Dermis microvascular lymphatic vessel endothelial cell (primary cell): Measurements from ENCODE around the gene ZNF385B. TPM values are rescaled to one million over a fixed set of nuclear protein-coding genes. Genes with fewer than 3 reads are reported as not detected.
A peak's percentile ranks its signal among the peaks of the same experiment; 100 is the strongest.
"Not testable (repeated sequence)": the region's sequence is repeated elsewhere in the genome, so short reads cannot be mapped to it uniquely, and the experiment has no call there.

ENCODE experiments used
- DNase-seq, 2 donors: peaks; one replicate each; pipeline versions ENCODE4 v3.0.0 to v3.0.0-alpha.2; 2010; ENCODE audit warnings: low read depth in 2 of 2
- total RNA-seq: library from RNA; depleted of rRNA; stranded (reverse); fragments of >200 nt; gene quantifications from 2 replicates; pipeline ENCODE4 v1.2.1, GENCODE V29; 2014

Gene ZNF385B
- total RNA-seq, 1 donor from 2014 or later = not detected

- no peak for DNase-seq
These were observed 349.0 kb downstream of the ZNF385B start for GRCh38 chr2:179512281-179513035.

GRCh38 chr2:179511105-179511789, 350.2 kb downstream of the ZNF385B start:
- no peak for DNase-seq

- no peak for DNase-seq
These were observed 366.1 kb downstream of the ZNF385B start for GRCh38 chr2:179495315-179495714.

GRCh38 chr2:179488563-179488962, 372.8 kb downstream of the ZNF385B start:
- no peak for DNase-seq

DNA sequence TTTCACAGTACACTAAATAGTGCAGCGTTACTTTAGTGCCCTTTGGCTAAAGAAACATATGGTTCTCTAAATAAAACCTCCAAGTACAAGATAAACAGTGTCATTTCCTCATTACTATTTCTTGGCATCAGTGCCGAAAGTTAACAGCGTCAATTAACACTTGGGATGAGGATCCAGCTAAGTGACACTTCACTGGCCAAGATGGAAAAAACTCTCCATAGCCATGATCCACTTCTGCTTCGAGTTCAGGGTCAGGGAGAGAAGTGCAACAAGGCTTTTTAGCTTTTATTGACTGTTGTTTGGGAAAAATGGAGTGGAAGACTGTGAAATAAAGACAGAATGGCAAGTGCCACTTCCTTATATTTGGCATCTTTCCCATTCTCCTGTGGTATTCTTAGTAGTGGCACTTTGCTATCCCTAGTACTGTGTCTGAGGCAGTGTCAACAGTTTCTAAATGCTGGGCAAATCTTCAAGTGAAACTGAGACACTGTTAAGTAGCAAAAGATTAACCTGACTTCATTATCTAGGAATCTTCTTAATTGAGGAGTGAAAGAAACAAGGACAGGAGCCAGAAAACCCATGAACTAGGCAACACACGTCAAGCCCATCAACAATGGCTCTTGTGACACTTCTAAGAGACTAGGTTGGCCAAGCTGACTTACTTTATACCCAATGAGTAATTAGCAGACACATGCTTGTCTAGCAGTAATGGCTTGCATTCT, 374.2 kb downstream of the ZNF385B start:
- DNase-seq = peak in 1 of 2 donors; percentile 21

- DNase-seq = peak in 1 of 2 donors; percentile 41
These were observed 378.3 kb downstream of the ZNF385B start for GRCh38 chr2:179483131-179483530.

GRCh38 chr2:179479947-179480346, 381.5 kb downstream of the ZNF385B start:
- no peak for DNase-seq

DNA sequence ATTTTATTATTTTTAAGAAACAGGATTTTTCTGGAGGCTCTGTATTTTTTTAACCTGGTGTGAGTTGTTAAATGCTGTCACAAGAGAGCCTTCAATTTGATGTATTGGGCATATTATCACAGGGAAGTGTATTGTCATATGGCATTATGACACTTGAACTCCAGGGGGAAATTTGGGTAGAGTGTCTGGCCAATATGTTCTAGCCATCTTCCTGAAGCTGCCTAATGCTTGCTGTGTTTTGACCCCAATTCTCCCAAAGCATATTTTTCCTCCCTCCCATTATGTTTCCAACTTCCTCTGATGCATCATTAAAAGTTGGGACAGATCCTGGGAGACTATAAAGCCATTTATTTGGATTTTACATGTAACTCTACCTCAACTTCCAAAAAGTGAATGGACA, 382.6 kb downstream of the ZNF385B start:
- peak in 1 of 2 donors; percentile 16 for DNase-seq

DNA sequence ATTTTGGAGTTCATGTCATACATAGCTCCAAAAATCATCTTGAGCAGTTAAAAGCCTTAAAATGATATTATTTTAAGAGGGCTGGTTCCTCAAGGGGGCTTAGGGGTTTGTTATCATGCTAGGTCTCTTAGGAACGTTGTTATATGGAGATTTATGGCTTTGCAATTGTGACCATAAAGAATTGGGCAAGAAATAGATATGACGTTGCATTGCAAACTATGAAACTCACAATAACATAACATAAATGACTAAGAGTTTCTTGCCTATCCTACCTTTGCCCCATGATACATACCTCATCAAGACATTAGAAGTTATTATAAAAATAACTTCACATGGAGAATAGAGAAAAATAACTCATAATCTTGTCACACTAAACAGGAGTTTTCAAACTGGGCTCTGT, 390.4 kb downstream of the ZNF385B start:
- DNase-seq = no peak

DNA sequence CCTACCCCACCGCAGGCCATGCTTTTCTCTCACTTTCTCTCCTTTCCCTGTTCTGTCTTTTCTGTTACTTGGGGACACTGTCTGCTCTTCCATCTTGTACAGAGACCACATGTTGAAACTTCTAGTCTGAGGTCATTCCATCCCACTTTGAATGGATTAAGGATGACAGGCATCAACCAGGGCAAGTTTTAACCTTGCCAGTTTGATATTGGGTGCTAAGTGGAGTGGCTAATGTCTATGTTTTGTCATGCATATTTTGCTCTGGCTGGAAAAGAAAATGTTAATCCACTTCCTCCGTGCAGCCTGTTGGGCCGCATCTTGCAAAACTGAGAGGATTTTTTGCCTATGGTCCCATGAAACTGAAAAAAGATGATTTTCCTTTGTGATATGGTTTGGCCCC, 391.3 kb downstream of the ZNF385B start:
- DNase-seq = no peak

DNA sequence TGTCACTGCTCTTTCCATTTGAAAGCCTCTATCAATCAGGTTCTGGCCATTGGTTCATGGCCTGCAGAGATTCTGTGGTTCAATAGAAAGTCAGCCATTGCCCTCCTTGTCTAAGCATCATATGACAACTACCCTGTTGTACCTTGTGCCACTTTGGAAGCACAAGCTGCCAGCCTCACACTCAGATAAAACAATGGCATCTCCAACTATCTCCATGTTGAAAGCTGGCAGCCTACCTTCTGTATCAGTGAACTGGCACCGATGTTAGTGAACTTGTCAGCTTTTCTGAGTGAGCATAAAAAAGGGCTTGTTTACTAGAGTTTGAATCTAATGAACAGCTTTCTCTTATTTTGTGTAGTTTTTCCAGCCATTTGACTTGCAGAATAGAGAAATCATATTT, 393.5 kb downstream of the ZNF385B start:
- DNase-seq = no peak

DNA sequence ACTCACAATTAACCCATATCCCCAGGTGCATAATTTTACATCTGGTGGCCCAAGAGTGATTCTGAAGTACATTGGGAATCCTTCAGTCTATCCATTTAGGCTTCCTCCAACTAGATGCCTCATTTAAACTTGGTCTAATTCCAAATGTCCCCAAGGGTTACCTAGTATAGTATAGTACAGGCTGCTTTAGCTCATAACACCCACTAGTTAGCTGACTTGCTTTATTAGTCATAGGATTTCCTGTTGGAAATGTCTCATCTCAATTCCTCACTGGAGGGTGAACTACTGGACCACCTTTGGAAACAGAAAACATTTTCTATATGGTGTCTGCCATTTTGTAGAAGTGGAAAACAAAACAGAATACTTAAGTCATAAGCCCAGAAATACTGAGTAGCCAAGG, 394.3 kb downstream of the ZNF385B start:
- DNase-seq = peak in 1 of 2 donors; percentile 55

DNA sequence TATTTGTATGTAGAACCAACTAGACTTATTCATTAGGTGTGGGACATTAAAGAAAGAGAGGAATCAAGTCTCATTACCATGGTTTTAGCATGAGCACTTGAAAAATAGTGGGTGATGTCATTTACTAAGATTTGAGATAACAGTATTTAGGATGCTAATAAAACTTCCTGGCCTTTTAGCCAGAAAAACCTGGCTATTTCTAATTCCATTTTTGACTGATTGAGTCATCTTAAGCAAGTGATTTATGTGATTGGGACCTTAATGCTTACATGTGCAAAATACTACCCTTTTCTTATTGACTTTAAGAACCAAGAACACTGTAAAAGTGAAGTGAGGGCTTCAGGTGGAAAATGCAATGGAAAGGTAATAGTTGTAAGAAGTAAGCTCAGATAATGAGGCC, 400.0 kb downstream of the ZNF385B start:
- DNase-seq = no peak

DNA sequence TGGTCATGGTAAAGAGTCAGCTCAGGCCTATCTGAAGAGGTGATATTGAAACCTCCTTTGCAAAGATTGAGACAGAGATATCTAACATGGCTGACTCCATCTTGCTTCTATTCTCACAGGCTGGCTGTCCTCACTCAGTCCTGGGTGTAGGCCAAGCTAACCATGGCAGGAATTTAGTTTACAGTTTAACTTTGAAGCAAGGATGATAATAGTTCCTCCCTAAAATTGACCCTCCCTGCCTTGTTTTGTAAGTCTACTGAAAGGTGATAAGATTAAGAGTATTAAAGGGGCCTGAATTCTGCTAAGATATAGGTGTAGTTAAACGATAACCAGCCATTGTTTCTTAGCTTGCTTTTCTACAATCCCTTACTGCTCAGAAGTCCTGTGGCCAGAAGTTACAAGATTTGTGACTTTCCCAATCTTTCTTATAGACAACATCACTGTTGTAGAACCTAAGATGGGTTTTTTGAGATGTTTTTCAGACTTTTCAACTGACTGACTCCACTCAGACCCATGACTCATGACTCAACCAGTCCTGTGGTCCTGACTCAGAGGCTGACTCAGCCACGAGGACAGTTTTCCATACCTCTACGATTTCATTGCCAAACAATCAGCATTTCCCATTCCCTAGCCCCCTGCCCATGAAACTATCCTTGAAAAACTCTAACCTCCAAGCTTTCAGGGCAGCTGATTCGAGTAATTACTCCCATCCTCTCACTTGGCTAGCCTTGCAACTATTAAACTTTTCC, 401.1 kb downstream of the ZNF385B start:
- peak in 1 of 2 donors; percentile 74 for DNase-seq

DNA sequence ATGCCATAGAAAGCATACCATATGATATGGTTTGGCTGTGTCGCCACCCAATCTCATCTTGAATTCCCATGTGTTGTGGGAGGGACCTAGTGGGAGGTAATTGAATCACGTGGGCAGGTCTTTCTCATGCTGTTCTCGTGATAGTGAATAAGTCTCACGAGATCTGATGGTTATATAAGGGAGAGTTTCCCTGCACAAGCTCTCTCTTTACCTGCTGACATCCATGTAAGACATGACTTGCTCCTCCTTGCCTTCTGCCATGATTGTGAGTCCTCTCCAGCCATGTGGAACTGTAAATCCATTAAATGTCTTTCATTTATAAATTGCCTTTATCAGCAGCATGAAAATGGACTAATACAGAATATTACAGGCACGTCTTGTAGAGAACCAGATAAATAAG, 403.3 kb downstream of the ZNF385B start:
- DNase-seq = not testable (repeated sequence)

- no peak for DNase-seq
These were observed 405.6 kb downstream of the ZNF385B start for GRCh38 chr2:179455824-179456223.

DNA sequence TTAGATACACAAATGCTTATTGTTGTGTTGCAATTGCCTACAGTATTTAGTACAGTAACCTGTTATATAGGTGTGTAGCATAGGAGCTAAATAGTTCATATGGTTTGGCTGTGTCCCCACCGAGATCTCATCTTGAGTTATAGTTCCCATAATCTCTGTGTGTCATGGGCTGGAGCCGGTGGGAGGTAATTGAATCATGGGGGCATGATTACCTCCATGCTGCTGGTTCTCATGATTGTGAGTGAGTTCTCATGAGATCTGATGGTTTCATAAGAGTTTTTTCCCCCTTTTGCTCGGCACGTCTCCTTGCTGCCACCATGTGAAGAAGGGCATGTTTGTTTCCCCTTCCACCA, 406.3 kb downstream of the ZNF385B start:
- no peak for DNase-seq

DNA sequence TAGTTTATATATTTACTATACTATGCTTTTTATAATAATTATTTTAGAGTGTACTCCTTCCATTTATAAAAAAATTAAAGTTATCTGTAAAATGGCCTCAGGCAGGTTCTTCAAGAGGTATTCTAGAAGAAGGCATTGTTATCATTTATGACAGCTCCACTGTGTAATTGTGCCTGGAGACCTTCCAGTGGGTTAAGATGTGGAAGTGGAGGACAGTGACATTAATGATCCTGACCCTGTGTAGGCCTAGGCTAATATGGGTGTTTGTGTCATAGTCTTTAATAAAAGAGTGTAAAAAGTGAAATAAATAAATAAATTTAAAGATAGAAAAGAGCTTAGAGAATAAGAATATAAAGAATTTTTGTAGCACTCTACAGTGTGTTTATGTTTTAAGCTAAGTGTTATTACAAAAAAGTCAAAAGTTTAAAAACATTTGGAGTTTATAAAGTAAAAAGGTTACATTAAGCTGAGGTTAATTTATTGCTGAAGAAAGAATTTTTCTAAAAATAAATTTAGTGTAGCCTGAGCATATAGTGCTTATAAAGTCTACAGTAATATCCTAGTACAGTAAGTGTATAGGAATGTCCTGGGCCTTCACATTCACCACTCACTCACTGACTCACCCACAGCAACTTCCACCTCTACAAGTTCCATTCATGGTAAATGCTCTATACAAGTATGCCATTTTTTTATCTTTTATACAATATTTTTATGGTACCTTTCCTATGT, 406.8 kb downstream of the ZNF385B start:
- peak in 1 of 2 donors; percentile 72 for DNase-seq

DNA sequence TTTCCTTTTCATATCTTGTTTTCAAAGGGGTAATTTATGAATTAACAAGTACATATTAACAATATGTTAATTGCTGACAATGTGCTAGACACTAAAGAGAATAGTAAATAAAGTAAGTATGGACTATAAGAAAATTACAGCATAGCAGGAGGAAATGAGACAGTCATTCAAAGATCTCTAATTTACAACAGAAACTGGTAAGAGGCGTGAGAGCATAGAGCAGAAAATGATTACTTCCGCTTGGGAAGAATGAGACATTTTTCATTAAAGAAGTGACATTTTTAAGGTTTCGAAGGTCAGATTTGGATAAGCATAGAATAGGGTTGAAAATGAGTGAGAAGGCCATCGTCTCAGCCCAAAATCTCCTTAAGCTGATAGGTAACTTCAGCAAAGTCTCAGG, 412.4 kb downstream of the ZNF385B start:
- DNase-seq = no peak

DNA sequence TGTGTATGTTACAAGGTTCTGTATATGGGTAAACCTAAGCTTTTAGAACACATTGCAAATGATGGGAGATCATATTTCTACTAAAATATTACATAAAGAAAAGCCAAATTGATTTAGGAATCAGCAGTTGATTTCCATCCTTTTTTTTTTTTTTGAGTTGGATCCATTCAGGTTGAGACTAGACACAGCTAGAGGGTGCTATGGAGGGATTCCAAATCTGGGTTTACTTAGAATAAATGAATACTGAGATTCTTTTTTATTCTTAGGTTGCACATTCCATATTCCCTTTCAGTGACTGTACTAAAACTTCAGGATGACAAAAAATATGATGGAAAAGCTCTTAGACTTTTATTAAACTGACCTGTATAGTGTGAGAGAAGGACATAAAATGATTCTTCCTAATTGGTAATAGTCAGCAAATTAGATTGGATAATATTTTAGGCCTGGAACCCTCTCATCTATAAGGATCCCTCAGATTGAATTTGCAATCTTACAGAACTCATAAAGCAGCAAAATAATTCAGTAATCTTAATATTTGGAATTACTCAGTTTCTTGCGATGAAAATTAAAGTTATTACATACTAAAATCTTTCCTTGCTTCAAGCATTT, 413.5 kb downstream of the ZNF385B start:
- no peak for DNase-seq

GRCh38 chr2:179447421-179447820, 414.0 kb downstream of the ZNF385B start:
- DNase-seq = no peak
